Measurements from ENCODE around the gene ICA1.
"Not testable (repeated sequence)": the region's sequence is repeated elsewhere in the genome, so short reads cannot be mapped to it uniquely, and the experiment has no call there.

Gene ICA1

DNA sequence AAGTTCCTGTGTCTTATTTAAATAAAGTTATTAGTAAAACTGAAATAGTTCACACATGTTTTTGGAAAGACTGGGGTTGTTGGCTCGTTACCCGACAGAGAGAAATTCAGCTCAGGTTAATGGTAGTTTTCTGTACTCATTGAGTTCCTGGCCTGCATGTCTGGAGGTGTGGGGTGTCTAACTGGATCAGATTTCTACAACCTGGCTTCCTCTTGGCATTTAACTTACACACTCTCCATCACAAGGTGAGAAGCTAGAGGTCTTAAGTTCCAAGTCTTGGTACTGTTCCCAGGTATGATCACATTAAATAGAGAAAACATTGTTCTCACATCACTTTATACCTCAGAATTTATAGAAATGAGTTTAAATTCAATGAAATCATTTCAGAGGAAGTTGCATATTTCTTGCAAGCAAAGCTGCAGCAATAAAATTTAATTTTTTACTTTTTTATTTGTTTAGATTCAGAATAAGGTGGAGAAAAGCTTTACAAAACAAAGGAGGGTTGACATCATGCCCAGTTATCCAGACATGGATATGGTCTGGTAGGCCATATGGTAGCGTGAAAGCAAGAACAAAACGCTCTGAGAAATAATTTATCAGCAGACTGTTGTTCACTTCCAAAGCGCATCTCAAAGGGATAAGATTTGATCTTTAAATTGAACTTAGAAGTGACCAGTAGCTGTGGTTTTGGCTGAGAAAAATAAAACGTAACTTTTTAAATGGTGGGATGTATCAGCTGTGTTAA is 172.8 kb downstream of the ICA1 start:
- DNase-seq: no peak

DNA sequence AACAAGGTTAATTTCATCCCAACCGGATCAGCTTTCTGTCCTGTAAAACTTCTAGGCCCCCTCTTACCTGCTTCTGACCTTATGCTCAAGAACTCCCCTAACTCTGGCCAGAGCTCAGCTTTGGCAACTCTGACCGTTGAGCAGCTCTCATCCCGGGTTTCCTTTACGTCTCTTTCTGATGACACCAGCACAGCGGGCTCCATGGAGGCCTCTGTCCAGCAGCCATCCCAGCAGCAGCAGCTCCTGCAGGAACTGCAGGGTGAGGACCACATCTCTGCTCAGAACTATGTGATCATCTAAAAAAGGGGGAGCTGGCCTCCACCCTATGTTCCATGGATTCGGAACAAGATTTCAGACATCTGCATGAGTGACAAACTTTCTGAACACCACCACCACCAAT is 175.7 kb downstream of the ICA1 start:
- DNase-seq: no peak

DNA sequence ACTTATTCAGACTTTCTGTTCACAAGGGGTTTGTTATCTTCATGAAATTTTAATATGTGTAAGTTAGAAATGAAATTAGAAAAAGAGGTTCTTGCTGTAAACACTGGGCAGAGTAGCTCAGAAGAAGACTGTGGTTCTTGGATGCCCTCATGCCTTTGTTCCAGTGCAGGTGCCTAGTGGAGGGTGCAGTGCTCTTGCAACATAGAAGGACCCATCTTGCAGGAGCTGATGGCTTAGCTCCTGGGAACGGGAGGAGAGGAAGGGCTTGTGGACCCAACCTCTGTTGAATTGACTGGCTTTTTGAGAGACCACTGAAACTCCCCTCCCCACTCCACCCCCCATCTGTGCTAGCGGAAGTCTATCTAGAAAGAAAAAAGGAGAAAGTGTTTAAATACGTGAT is 176.5 kb downstream of the ICA1 start:
- DNase-seq: no peak

DNA sequence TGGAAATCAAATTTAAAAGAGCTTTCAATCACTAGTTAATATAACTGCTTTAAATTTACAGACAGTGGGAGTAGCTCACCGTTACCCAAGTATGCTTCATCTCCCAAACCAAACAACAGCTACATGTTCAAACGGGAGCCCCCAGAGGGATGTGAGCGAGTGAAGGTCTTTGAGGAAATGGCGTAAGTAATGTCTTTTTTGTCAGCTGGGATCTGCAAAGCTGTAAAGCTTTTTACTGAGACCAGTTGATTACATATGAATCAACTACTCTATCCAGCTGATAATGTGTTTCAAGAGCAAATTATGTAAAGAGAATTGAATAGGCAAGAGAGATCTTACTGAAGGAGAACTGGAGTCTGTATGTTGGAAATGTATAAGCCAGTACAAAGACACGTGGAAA is 177.1 kb downstream of the ICA1 start:
- no peak for DNase-seq

DNA sequence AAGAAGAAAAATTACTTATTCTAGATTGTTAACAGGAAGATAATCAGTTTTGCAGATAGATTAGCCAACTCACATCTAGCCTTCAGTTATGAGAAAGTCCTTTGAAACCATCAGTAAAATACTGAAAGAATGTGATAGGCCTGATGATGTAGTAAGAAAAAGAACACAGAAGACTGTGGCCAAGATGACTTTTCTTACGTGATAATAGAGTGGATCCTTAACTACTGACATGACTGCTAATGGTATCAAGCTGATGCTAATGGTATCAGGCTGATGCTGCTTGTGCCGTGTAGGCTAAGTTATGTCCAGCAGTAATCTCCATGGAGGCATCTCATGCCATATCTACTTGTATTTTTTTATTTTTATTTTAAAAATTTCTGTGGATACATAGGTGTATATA is 179.2 kb downstream of the ICA1 start:
- no peak for DNase-seq

DNA sequence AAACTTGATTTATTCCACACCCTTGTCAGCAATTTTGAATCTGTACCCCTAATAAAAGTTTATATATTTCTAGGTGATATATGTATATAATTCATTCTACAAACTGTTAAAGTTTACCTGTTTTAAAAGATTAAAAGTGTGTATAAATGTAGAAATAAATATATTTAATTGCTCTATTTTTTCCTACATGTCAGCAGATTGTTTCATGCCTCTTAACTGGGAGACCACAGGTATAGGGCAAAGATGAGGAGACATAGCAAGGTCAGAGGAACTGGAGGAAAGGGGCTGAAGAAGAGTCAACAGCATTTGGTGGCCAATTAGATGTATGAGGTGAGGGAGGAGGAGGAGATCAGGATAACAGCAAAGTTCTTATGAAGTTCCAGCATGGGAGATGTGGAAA is 183.5 kb downstream of the ICA1 start:
- DNase-seq: no peak

DNA sequence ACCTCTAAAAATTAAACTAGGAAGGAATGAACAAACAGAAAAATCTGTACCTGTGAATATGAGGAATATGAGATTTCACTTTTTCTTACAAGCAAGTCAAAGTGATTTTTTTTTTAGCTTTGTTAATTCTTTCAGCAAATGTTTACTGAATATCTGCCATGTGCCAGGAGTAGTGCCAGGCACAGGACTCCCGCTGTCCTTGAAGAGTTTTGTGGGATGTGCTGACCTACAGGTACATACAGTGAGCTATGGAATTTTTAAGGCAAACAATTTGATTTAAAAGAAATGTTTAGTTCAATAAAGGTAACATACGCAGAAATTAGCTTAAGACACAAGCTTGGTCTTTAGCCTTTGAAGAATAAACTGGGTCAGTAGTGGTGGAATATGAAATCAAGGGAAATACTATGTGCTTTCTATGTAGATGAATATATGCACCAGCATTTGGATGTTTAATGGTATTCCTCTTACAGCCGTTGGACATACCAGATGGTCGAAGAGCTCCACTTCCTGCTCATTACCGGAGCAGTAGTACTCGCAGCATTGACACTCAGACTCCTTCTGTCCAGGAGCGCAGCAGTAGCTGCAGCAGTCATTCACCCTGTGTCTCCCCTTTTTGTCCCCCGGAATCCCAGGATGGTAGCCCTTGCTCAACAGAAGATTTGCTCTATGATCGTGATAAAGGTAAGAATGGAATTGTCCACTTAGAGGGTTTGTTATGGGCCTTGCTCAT is 191.4 kb downstream of the ICA1 start:
- DNase-seq: no peak

DNA sequence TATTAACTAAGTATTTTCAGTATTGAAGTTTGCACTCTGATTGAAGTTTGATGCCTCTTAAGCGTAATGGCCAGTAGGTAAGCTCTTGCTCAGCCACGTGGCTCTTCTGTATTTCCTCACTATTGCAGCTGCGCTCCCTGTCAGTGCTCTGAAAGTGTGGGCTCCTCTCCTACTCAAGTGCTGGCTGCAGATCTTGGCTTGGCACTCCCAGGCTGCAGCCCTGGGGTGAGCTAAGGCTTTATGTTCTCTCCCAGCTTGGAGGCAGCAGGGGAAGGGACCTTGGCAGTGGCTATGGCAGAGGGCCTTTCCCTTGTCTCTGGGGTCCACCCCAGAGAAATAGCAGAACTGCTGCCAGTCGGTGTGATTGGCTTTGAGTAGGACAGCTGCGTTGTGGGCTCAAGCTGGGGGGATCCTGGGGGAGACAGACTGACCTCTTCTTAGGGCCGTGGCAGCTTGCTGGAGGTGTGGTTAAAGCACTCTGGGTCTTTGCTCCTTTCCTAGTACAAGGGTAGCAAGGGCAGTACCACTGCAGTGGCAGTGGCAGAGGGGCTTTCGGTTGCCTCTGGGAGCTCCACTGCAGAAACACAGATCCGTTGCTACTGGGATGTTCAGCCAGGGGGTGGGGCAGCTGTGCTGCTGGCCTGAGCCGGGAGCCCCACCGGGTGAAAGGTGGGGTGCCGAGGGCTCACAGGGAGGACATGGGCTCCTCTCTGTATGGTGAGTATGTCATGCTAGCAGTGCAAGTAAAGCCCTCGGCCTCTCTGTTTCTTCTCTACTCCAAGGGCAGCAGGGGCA is 192.9 kb downstream of the ICA1 start:
- DNase-seq: no peak

DNA sequence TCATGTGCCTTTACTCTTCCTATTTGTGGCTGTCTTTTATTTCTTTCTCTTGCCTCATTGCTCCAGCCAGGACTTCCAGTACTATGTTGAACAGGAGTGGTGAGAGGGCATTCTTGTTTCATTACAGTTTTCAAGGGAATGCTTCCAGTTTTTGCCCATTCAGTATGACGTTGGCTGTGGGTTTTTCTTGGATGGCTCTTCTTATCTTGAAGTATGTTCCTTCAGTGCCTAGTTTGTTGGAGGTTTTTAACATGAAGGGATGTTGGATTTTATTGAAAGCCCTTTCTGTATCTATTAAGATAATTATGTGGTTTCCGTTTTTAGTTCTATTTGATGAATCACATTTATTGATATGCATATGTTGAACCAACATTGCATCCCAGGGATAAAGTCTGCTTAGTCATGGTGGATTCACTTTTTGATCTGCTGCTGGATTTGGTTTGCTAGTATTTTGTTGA is 196.6 kb downstream of the ICA1 start:
- no peak for DNase-seq

DNA sequence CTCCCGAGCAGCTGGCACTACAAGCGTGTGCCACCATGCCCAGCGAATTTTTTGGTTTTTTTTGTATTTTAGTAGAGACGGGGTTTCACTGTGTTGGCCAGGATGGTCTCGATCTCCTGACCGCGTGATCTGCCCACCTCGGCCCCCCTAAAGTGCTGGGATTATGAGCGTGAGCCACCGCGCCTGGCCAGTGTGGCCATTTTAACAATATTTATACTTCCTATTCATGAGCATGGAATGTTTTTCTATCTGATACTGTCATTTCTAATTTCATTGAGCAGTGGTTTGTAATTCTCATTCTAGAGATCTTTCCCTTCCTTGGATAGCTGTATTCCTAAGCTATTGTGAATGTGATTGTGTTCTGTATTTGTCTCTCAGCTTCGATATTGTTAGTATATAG is 197.1 kb downstream of the ICA1 start:
- no peak for DNase-seq

DNA sequence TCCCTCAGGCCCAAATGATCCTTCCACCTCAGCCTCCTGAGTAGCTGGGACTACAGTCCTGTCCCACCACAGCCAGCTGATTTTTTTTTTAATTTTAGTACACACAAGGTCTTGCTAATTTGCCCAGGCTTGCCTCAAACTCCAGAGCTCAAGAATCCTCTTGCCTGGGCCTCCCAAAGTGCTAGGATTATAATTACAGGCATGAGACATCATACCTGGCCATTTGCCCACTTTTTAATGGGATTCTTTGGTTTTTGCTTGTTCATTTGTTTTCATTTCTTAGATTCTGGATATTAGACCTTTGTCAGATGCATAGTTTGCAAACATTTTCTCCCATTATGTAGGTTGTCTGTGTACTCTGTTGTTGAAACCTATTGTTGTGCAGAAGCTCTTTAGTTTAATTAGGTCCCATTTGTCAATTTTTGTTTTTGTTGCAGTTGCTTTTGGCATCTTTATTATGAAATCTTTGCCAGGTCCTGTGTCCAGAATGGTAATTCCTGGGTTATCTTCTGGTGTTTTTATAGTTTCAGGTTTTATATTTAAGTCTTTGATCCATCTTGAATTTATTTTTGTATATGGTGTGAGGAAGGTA is 198.2 kb downstream of the ICA1 start:
- DNase-seq: no peak

DNA sequence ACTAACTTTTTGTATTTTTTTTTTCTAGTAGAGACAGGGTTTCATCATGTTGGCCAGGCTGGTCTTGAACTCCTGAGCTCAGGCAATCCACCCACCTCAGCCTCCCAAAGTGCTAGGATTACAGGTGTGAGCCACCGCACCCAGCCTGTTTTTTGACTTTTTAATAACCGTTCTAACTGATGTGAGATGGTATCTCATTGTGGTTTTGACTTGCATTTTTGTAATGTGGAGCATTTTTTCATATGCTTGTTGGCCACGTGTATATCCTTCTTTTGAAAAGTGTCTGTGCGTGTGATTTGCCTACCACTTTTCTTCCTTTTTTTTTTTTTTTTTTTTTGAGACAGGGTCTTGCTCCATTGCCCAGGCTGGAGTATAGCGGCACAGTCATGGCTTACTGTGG is 198.7 kb downstream of the ICA1 start:
- not testable (repeated sequence) for DNase-seq
